Activated naive CD8-positive, alpha-beta T cell (primary cell): ENCODE measurements around the gene MBNL3.

Experiments used
- H3K27ac Mint-ChIP-seq: one replicate; pipeline ENCODE4 v1.8.0; 2021; ENCODE audit warnings: mixed read lengths
- H3K27me3 Mint-ChIP-seq: one replicate; pipeline ENCODE4 v1.8.0; 2021; ENCODE audit warnings: mixed read lengths
- H3K36me3 Mint-ChIP-seq: one replicate; pipeline ENCODE4 v1.8.0; 2021; ENCODE audit warnings: mixed read lengths
- H3K4me1 Mint-ChIP-seq: one replicate; pipeline ENCODE4 v1.8.0; 2021; ENCODE audit warnings: low read depth, mixed read lengths
- H3K4me3 Mint-ChIP-seq: one replicate; pipeline ENCODE4 v1.8.0; 2021; ENCODE audit warnings: mild to moderate bottlenecking, mixed read lengths
- H3K9me3 Mint-ChIP-seq: one replicate; pipeline ENCODE4 v1.8.0; 2021; ENCODE audit warnings: low read depth, mixed read lengths

Gene MBNL3

DNA sequence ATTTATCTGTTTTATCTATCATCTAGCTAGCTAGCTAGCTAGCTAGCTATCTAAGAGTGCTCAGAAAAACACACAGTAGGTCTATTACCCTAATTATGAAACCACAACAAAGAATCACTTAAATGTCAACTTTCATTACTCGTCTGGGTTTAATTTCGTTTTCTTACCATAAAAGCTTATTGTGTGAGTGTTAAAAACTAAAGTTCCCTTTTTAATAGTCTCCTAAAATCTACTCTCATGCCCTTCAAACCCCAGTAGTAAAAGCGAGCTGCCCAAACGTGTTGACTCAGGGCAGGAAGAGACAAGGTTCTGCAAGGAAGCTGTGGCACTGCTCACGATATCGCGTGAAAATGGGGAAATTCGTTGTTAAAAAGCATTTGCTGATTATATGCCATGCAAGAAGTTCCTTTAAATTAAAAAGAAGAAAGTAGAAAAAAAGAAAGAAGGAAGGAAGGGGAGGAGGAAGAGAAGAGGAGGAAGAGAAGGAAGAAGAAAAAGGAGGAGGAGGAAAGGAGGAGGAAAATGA is 595 bp downstream of the MBNL3 start:
- Mint-ChIP-seq H3K4me1 (peaks cover 62% of the 10 kb centered on the region), H3K4me3 (peak overlapping the region; percentile 93), H3K27me3 (no peaks in the 10 kb centered on the region), H3K36me3 (no peaks in the 10 kb centered on the region), H3K27ac (peak overlapping the region; percentile 95), H3K9me3 (no peaks in the 10 kb centered on the region)

DNA sequence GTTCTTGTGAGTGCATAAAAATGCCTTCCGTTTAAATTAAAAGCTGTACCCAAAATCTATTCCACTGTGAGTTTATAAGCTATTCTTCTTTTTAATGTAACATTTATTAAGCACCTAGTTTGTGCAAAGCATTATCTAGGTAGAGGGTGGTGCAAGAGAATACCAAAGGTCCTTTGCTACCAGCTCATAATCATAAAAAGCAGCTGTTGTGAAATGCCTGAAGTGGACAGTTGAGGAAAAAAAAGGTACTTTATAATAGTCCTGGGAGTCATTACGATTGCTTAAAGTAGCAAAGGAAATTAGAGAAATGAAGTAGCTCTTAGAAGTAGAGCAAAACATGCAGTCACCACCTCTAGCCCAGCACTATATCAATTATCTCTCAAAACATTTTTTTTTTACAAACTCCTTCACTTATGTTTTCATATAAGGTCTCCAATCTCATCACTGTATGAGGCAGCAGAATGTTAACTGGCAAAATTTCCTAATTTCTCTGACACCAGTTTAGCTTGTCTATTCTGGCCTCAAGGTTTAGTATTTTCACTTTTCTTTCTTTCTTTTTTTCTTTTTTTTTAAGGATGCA is 2.1 kb downstream of the MBNL3 start:
- no peaks in the 10 kb centered on the region for H3K9me3 Mint-ChIP-seq
- H3K4me3 Mint-ChIP-seq, result peak overlapping the region; percentile 27
- peaks cover 69% of the 10 kb centered on the region for H3K4me1 Mint-ChIP-seq
- no peaks in the 10 kb centered on the region for H3K27me3 Mint-ChIP-seq
- H3K36me3 Mint-ChIP-seq, result no peaks in the 10 kb centered on the region
- H3K27ac Mint-ChIP-seq, result no peak overlapping the region

DNA sequence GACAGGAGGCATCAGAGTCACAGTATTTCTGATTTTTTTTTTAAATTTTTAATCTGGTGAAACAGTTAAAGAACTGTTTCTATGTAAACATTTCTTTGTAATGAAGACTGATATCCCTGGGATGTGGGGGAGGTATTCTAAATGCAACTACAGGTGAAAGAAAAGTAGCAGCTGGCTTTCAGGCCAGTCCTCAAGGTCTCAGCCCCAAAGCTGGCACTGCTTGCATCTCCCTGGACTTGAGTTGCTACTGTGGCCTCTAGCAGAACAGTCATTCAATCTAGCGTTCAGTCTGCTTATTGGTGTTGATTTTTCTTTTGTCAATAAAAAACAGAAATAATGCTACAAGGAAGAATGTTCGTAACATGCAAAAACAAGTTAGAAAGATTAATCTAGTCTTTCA is 4.9 kb downstream of the MBNL3 start:
- no peaks in the 10 kb centered on the region for H3K36me3 Mint-ChIP-seq
- no peaks in the 10 kb centered on the region for H3K9me3 Mint-ChIP-seq
- H3K4me3 Mint-ChIP-seq, result no peak overlapping the region
- H3K27me3 Mint-ChIP-seq, result no peaks in the 10 kb centered on the region
- peak overlapping the region; percentile 41 for H3K27ac Mint-ChIP-seq
- peaks cover 73% of the 10 kb centered on the region for H3K4me1 Mint-ChIP-seq

DNA sequence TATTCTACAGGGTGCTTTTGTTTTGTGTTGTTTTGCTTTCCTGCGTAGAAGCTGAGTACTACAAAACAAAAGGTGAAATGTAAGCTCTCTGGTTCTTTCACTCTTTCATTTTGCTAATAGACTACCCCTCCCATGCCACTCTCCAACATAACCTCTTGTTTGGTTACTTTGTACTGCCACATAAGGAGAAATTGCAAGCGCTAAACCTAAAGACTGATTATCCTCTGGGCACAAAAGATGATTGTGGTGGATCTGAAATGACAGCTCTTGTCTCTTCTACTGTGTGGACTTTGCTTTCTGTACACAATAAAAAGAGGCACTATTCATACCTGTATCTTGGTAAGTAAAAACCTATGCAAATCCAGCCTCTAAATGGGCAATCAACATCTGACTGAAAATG is 5.3 kb downstream of the MBNL3 start:
- Mint-ChIP-seq H3K36me3 (no peaks in the 10 kb centered on the region), H3K4me1 (peaks cover 73% of the 10 kb centered on the region), H3K4me3 (no peak overlapping the region), H3K27ac (peak overlapping the region; percentile 41), H3K9me3 (no peaks in the 10 kb centered on the region), H3K27me3 (no peaks in the 10 kb centered on the region)

DNA sequence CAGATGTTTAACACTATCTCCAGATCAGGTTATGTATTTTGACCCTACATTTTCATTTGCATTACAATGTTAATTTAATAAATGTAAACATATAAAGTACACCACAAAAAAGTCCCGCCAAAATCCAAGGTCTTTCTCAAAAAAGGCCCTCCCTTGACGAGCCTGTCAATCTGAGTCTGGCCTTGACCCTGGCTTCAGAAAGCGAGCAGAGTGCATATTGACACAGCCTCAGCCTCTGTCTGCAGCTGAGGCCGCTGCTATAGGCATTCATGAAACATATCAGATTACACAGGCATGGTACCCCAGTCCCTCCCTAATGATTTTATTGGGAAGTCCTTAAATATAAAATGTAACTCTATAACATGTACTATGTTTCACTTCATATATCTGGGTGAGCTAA is 6.2 kb downstream of the MBNL3 start:
- peak overlapping the region; percentile 34 for H3K27ac Mint-ChIP-seq
- H3K36me3 Mint-ChIP-seq, result no peaks in the 10 kb centered on the region
- H3K9me3 Mint-ChIP-seq, result no peaks in the 10 kb centered on the region
- H3K27me3 Mint-ChIP-seq, result no peaks in the 10 kb centered on the region
- no peak overlapping the region for H3K4me3 Mint-ChIP-seq
- peaks cover 66% of the 10 kb centered on the region for H3K4me1 Mint-ChIP-seq

DNA sequence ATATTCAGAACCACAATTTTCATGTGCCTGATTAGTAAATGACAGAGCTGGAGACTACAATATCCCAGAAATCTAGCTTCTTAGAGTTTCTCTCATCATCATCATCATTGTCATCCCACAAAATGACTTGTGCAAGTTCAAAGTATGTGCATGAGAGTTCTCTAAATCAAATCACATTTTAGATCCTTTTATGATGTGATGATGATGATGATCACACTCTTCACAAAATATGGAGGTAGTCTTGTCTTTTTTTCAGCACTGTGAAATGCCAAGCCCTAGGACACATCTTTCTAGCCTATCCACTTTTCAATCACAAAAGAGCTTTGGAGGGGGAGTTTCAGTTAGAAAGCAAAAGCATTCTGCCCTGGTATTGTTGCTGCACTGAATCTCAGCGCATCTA is 7.4 kb downstream of the MBNL3 start:
- Mint-ChIP-seq H3K4me3 (peak overlapping the region; percentile 82), H3K9me3 (no peaks in the 10 kb centered on the region), H3K27me3 (no peaks in the 10 kb centered on the region), H3K4me1 (peaks cover 59% of the 10 kb centered on the region), H3K36me3 (no peaks in the 10 kb centered on the region), H3K27ac (peak overlapping the region; percentile 96)

DNA sequence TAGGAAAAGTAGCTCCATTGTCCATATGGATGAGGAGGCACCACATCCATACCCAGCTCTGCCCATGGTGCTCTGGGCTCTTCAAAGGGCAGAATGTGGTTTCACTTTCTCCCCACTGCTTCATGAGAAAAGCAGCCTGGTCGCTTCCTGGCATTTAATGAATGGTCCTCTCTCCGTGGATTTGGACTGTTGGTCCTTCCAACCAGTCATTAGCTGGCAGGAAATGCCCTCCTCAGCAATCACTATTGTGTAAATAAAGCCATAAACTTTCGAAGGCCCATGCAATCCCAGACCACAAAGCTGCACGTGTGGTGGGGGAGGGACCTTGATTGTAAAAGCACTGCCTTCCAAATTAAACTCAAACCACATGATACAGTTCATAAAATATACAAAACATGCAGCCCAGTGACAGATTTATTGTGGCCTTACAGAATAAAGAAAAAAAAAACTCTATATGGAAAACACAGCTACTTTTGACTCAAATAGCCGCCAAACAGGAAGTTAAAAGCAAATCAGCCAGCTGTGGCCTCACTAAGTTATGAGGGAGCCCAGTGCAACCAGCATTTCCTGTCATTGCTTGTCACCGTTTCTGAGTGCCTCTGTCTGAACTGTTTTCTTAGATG is 8.1 kb downstream of the MBNL3 start:
- peaks cover 55% of the 10 kb centered on the region for H3K4me1 Mint-ChIP-seq
- peak overlapping the region; percentile 96 for H3K27ac Mint-ChIP-seq
- no peaks in the 10 kb centered on the region for H3K27me3 Mint-ChIP-seq
- no peaks in the 10 kb centered on the region for H3K9me3 Mint-ChIP-seq
- H3K4me3 Mint-ChIP-seq, result peak overlapping the region; percentile 82
- no peaks in the 10 kb centered on the region for H3K36me3 Mint-ChIP-seq

DNA sequence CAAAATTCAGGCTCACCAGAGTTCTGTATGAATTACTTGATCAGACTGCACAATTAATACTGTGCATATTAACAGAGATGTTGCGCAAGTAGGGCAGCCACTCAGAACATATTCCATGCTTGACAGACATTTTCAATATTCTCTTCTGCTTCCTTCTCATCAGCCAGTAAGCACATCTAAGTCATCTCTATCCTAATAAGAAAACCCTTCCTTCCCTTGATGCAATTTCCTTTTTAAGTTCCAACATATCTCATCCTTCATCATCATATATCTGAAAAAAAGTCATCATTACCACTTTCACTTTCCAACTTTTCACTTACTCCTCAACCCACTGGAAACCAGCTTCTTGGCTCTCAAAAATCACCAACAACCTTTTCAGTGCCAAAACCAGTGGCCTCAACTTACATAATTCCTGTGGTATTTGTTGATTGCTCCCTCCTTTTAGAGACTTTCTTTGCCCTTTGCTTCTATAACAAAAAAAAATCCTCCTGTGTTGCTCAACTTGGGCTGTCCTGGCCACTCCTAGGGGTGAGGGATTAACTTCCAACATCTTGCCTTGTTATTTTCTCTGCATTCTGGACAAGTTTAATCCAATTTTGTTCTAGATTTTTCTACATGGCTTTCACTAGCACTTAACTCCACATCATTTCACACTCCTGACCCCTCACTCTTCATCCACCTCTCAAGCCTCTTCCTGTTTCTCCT is 14.1 kb downstream of the MBNL3 start:
- Mint-ChIP-seq H3K36me3 (peaks cover 2% of the 10 kb centered on the region), H3K4me1 (peaks cover 23% of the 10 kb centered on the region), H3K9me3 (no peaks in the 10 kb centered on the region), H3K27me3 (no peaks in the 10 kb centered on the region), H3K4me3 (peak overlapping the region; percentile 38), H3K27ac (peak overlapping the region; percentile 8)

DNA sequence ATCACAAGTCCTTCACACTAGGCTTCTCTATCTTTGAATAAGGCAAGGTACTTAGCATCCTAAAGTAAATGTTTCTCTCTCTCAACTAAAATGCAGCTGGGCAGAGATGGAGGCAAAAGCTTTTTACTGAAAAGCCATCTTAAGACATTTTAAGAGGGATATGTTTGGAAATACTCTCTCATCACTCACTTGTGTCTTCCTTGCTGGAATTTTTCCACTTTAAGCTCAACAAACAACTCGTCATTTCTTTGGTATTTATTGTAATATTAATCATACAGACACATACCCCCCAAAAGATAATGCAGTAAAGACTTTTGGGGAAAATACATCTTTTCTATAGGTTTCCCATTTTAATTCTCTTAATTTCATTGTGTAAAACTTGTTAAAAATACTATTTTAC is 16.4 kb downstream of the MBNL3 start:
- Mint-ChIP-seq H3K27me3 (no peaks in the 10 kb centered on the region), H3K4me3 (no peak overlapping the region), H3K9me3 (no peaks in the 10 kb centered on the region), H3K4me1 (peaks cover 21% of the 10 kb centered on the region), H3K36me3 (peaks cover 2% of the 10 kb centered on the region), H3K27ac (no peak overlapping the region)

DNA sequence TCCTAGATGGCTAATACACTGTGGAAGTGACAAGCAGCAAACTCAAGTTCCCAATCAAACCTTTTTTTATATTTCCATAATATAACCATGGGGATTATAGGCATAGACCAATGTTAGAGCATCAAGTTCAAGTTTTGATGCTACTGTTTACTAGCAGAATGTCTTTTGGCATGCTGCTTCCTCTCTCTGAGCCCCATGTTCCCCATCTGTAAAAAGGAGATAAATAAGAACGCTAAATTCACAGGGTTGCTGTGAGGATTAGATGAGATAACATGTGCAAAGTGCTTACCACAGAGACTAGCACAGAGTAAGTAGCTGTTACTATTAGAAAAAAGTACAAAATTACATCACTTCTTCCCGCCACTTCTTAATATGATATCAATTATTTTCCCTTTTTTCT is 18.0 kb downstream of the MBNL3 start:
- Mint-ChIP-seq H3K36me3 (peaks cover 2% of the 10 kb centered on the region), H3K9me3 (no peaks in the 10 kb centered on the region), H3K4me1 (peaks cover 17% of the 10 kb centered on the region), H3K4me3 (no peak overlapping the region), H3K27ac (no peak overlapping the region), H3K27me3 (no peaks in the 10 kb centered on the region)

DNA sequence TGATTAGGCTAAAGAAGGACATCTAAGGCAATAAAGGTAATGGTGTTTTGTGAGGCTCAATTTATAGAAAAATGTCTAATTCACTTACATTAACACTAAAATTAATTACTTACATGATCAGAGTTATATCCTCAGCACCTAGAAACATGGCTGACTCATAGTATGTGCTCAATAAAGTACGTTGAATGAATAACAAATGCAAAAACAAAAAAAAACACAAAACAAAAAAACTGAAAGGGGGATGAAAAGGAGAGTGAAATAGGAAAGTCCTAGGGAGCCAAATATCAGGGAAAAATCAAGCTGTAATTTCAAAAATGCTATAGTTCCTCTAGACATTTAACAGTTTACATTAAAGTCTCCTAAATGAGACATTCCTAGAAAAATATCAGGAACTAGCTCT is 18.7 kb downstream of the MBNL3 start:
- Mint-ChIP-seq H3K4me1 (peaks cover 11% of the 10 kb centered on the region), H3K9me3 (no peaks in the 10 kb centered on the region)

DNA sequence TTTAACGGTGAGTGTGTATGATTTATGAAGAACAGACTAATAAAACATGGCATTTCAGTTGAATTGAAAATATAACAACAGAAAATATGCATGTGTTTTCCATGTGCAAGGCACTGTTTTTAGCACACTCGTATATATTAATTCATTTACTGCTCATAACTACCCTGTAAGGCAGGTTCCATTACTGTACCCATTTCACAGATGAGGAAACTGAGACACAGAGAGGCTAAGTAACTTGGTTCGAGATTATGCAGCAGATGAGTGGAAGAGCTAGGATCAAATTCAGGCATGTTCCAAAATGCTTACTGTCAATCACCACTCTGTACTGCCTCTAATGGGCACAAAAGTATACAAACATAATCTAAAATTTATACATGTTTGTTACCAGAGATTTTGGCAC is 20.4 kb downstream of the MBNL3 start:
- no peak overlapping the region for H3K27ac Mint-ChIP-seq
- no peaks in the 10 kb centered on the region for H3K27me3 Mint-ChIP-seq
- no peaks in the 10 kb centered on the region for H3K36me3 Mint-ChIP-seq
- no peak overlapping the region for H3K4me3 Mint-ChIP-seq
- H3K4me1 Mint-ChIP-seq, result no peaks in the 10 kb centered on the region
- no peaks in the 10 kb centered on the region for H3K9me3 Mint-ChIP-seq

More for the DNA sequence above, 18.7 kb downstream of the MBNL3 start:
- H3K27me3 Mint-ChIP-seq, result no peaks in the 10 kb centered on the region
- H3K4me3 Mint-ChIP-seq, result no peak overlapping the region
- H3K27ac Mint-ChIP-seq, result no peak overlapping the region
- H3K36me3 Mint-ChIP-seq, result peaks cover 2% of the 10 kb centered on the region

DNA sequence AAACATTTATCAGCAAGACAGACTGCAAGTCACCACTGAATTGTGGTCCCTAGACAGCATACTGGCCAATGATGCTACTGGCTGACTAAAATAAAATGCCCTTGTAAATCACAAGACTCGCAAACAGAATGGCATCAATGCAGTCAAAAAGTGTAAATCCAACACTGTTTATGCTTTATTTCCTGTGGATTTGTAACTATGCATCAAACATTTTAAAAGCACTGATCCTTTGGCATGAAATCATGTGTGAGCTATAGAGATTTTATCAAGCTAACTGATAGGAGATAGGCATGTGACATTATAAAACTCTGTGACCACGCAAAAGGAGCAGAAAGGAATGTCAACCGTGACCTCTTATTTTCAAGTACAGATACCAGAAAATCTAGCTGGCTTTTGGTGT is 20.8 kb downstream of the MBNL3 start:
- Mint-ChIP-seq H3K4me3 (no peak overlapping the region), H3K9me3 (no peaks in the 10 kb centered on the region), H3K27ac (no peak overlapping the region), H3K36me3 (no peaks in the 10 kb centered on the region), H3K27me3 (no peaks in the 10 kb centered on the region), H3K4me1 (no peaks in the 10 kb centered on the region)

DNA sequence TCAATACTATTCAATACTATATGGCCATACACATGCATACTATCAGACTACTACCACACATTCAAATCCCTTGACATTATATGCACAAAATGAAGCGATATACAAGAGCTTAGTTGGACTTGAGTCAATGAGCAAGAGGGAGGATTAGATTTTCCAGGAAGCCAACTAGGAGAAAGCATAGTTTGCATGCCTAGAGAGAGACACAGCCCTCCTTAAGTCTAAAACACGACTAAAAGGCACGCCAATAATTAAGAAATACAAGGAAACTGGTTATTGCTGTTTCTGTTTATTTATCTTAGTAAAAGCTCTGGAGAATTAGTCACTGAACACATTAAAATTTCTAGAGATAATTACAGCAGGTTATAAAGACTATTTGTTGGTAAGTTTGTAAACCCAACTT is 21.8 kb downstream of the MBNL3 start:
- H3K9me3 Mint-ChIP-seq, result no peaks in the 10 kb centered on the region
- no peak overlapping the region for H3K4me3 Mint-ChIP-seq
- H3K36me3 Mint-ChIP-seq, result no peaks in the 10 kb centered on the region
- H3K27ac Mint-ChIP-seq, result no peak overlapping the region
- H3K27me3 Mint-ChIP-seq, result no peaks in the 10 kb centered on the region
- H3K4me1 Mint-ChIP-seq, result no peaks in the 10 kb centered on the region

DNA sequence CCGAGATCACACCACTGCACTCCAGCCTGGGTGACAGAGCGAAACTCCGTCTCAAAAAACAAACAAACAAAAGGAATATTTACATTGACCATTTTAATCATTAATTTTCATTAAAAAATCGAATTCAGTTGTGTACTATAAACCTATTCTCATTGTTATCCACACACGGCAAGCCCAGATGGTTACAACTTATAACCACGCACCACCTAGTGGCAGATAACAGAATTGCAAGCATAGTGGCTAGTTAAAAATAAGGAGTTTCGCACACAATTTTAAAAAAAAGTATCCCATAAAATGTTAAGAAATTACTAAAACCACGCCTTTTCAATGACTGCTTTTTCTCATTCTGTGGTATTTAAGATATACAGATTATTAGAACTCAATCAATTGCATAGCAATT is 25.4 kb downstream of the MBNL3 start:
- peaks cover 3% of the 10 kb centered on the region for H3K36me3 Mint-ChIP-seq
- H3K27ac Mint-ChIP-seq, result no peak overlapping the region
- no peaks in the 10 kb centered on the region for H3K9me3 Mint-ChIP-seq
- H3K4me3 Mint-ChIP-seq, result no peak overlapping the region
- H3K27me3 Mint-ChIP-seq, result no peaks in the 10 kb centered on the region
- H3K4me1 Mint-ChIP-seq, result no peaks in the 10 kb centered on the region
